Neural cell (in vitro differentiated cells): ENCODE data around the gene ANKRD2. TPM values are rescaled to one million over a fixed set of nuclear protein-coding genes. Genes with fewer than 3 reads are reported as not detected.

Source experiments
- H2AFZ ChIP-seq: fragments of 200-600, 300-800 bp; sonication (generic), shearing (Covaris generic); 2 replicates; pipeline ENCODE4 v1.6.0; 2014; ENCODE audit warnings: low read depth, mild to moderate bottlenecking, antibody characterized with exemption, low read length, moderate library complexity
- H3F3A ChIP-seq: fragments of 200-600 bp; shearing (Covaris generic); 2 replicates; pipeline ENCODE4 v1.6.1; 2016; ENCODE audit warnings: mild to moderate bottlenecking, moderate library complexity, mixed read lengths, antibody characterized with exemption, low read length; ENCODE audit not compliant: insufficient read depth, poor library complexity, severe bottlenecking
- H3K27ac ChIP-seq: fragments of 200-600, 300-800 bp; sonication (generic), shearing (Covaris generic); 2 replicates; pipeline ENCODE4 v1.5.1; 2014; ENCODE audit warnings: mild to moderate bottlenecking, low read length, moderate library complexity
- H3K27me3 ChIP-seq: fragments of 300-800, 200-600 bp; sonication (generic), shearing (Covaris generic); 2 replicates; pipeline ENCODE4 v1.6.0; 2014; ENCODE audit warnings: mild to moderate bottlenecking, low read depth, low read length, moderate library complexity; ENCODE audit not compliant: insufficient read depth
- H3K36me3 ChIP-seq: fragments of 300-800, 200-600 bp; sonication (generic), shearing (Covaris generic); 2 replicates; pipeline ENCODE4 v1.5.1; 2014; ENCODE audit warnings: mild to moderate bottlenecking, antibody characterized with exemption, low read length, moderate library complexity; ENCODE audit not compliant: insufficient read depth
- H3K4me2 ChIP-seq: fragments of 300-800, 200-600 bp; sonication (generic), shearing (Covaris generic); 2 replicates; pipeline ENCODE4 v1.6.0; 2014; ENCODE audit warnings: mild to moderate bottlenecking, low read length
- H3K4me3 ChIP-seq: fragments of 300-800, 200-600 bp; sonication (generic), shearing (Covaris generic); 2 replicates; pipeline ENCODE4 v1.5.1; 2014; ENCODE audit warnings: mild to moderate bottlenecking, low read length, moderate library complexity
- H3K79me2 ChIP-seq: fragments of 200-600 bp; shearing (Covaris generic); replicated peaks from 2 replicates; pipeline ENCODE4 v1.6.0; 2014; ENCODE audit warnings: mild to moderate bottlenecking, low read length, moderate library complexity; ENCODE audit not compliant: insufficient read depth
- H3K9ac ChIP-seq: fragments of 300-800, 200-600 bp; sonication (generic), shearing (Covaris generic); 2 replicates; pipeline ENCODE4 v1.6.1; 2016; ENCODE audit warnings: mild to moderate bottlenecking, low read length, mixed read lengths
- H3K9me2 ChIP-seq: fragments of 200-600 bp; shearing (Covaris generic); 2 replicates; pipeline ENCODE4 v1.6.1; 2016; ENCODE audit warnings: mild to moderate bottlenecking, low read length, mixed read lengths; ENCODE audit not compliant: insufficient read depth
- H3K9me3 ChIP-seq: fragments of 200-600, 300-800 bp; sonication (generic), shearing (Covaris generic); 2 replicates; pipeline ENCODE4 v1.6.1; 2016; ENCODE audit warnings: mild to moderate bottlenecking, mixed run types, low read length, moderate library complexity, mixed read lengths
- H4K20me1 ChIP-seq: fragments of 200-600 bp; shearing (Covaris generic); 2 replicates; pipeline ENCODE4 v1.6.1; 2016; ENCODE audit warnings: mild to moderate bottlenecking, mixed run types; ENCODE audit not compliant: insufficient read depth
- CTCF ChIP-seq: fragments of 450-650 bp; IDR thresholded peaks from 2 replicates; pipeline ENCODE4 v1.5.1; 2014; ENCODE audit warnings: antibody characterized with exemption, mild to moderate bottlenecking, moderate library complexity; ENCODE audit not compliant: poor library complexity, severe bottlenecking
- EP300 ChIP-seq: fragments of 450-650 bp; conservative IDR thresholded peaks from 2 replicates; pipeline ENCODE4 v1.6.1; 2014; ENCODE audit warnings: antibody characterized with exemption, mild to moderate bottlenecking, moderate library complexity; ENCODE audit not compliant: poor library complexity, severe bottlenecking
- EZH2 ChIP-seq: fragments of 200-600, 300-800 bp; shearing (Covaris generic), sonication (generic); IDR thresholded peaks from 2 replicates; pipeline ENCODE4 v1.6.1; 2014; ENCODE audit warnings: antibody characterized with exemption, low read length, borderline replicate concordance, mild to moderate bottlenecking; ENCODE audit not compliant: insufficient read depth, poor library complexity, severe bottlenecking
- MXI1 ChIP-seq: fragments of 450-650 bp; conservative IDR thresholded peaks from 2 replicates; pipeline ENCODE4 v1.6.1; 2014; ENCODE audit warnings: antibody characterized with exemption, mild to moderate bottlenecking; ENCODE audit not compliant: poor library complexity, severe bottlenecking
- POLR2AphosphoS5 ChIP-seq: IDR thresholded peaks from 2 replicates; pipeline ENCODE4 v1.6.1; 2012
- RAD21 ChIP-seq: fragments of 450-650 bp; conservative IDR thresholded peaks from 2 replicates; pipeline ENCODE4 v1.6.1; 2014; ENCODE audit warnings: antibody characterized with exemption, mild to moderate bottlenecking, moderate library complexity
- REST ChIP-seq: IDR thresholded peaks from 2 replicates; pipeline ENCODE4 v1.6.1; 2012; ENCODE audit warnings: borderline replicate concordance
- SMC3 ChIP-seq: fragments of 450-650 bp; conservative IDR thresholded peaks from 2 replicates; pipeline ENCODE4 v1.6.1; 2014; ENCODE audit warnings: antibody characterized with exemption, mild to moderate bottlenecking, moderate library complexity; ENCODE audit not compliant: poor library complexity
- TAF1 ChIP-seq: IDR thresholded peaks from 2 replicates; pipeline ENCODE4 v1.6.1; 2012; ENCODE audit warnings: low read depth
- polyA plus RNA-seq: library from polyadenylated mRNA; depleted of rRNA; stranded (reverse); fragments of >200 nt; gene quantifications from 2 replicates; pipeline ENCODE4 v1.2.3, GENCODE V29; 2014

Gene ANKRD2
- polyA plus RNA-seq, 1 donor from 2014 or later: not detected

- no peak within 1 kb of the TSS for H3K4me2 ChIP-seq
- H3K79me2 ChIP-seq: no peaks in the 10 kb centered on the region
- H3F3A ChIP-seq: no peaks in the 10 kb centered on the region
- H3K36me3 ChIP-seq: no peaks in the 10 kb centered on the region
- no peak within 1 kb of the TSS for H2AFZ ChIP-seq
- H3K27ac ChIP-seq: no peak within 1 kb of the TSS
- H4K20me1 ChIP-seq: no peaks in the 10 kb centered on the region
- no peak for TF ChIP-seq EP300
- TF ChIP-seq MXI1: no peak
- TF ChIP-seq REST: no peak
- TF ChIP-seq EZH2: no peak
- TF ChIP-seq SMC3: no peak
- no peak for TF ChIP-seq POLR2AphosphoS5
- TF ChIP-seq CTCF: no peak
- TF ChIP-seq TAF1: no peak
- TF ChIP-seq RAD21: no peak
- H3K9me2 ChIP-seq: no peaks in the 10 kb centered on the region
- no peaks in the 10 kb centered on the region for H3K9me3 ChIP-seq
- no peaks in the 10 kb centered on the region for H3K27me3 ChIP-seq
- no peak within 1 kb of the TSS for H3K4me3 ChIP-seq
- H3K9ac ChIP-seq: no peak within 1 kb of the TSS
Observed at GRCh38 chr10:97589479-97589878, 16.9 kb downstream of the ANKRD2 start, which contains the start of gene C10orf62. Gene C10orf62 (plus strand): TSS chr10:97589721. CDS start chr10:97589898, 177 bp downstream.

- no peak overlapping the region for H3K9ac ChIP-seq
- no peak overlapping the region for H3K27ac ChIP-seq
- no peaks in the 10 kb centered on the region for H3K9me2 ChIP-seq
- H3K4me2 ChIP-seq: no peak overlapping the region
- H3K9me3 ChIP-seq: no peaks in the 10 kb centered on the region
- no peak overlapping the region for H3K4me3 ChIP-seq
- H3K79me2 ChIP-seq: no peaks in the 10 kb centered on the region
- H2AFZ ChIP-seq: no peak overlapping the region
- TF ChIP-seq TAF1 (no peak), EP300 (no peak), REST (no peak), RAD21 (no peak)
- no peaks in the 10 kb centered on the region for H3K27me3 ChIP-seq
- H3K36me3 ChIP-seq: no peaks in the 10 kb centered on the region
- H4K20me1 ChIP-seq: no peaks in the 10 kb centered on the region
- H3F3A ChIP-seq: no peaks in the 10 kb centered on the region
Observed at GRCh38 chr10:97590082-97590747, 17.6 kb downstream of the ANKRD2 start.
